Measurements from ENCODE around the gene ALOX5. TPM values are rescaled to one million over a fixed set of nuclear protein-coding genes. Genes with fewer than 3 reads are reported as not detected.

ALOX5 gene
- total and polyA plus RNA-seq, 2 donors, result 25.7 to 52.5 TPM

DNA sequence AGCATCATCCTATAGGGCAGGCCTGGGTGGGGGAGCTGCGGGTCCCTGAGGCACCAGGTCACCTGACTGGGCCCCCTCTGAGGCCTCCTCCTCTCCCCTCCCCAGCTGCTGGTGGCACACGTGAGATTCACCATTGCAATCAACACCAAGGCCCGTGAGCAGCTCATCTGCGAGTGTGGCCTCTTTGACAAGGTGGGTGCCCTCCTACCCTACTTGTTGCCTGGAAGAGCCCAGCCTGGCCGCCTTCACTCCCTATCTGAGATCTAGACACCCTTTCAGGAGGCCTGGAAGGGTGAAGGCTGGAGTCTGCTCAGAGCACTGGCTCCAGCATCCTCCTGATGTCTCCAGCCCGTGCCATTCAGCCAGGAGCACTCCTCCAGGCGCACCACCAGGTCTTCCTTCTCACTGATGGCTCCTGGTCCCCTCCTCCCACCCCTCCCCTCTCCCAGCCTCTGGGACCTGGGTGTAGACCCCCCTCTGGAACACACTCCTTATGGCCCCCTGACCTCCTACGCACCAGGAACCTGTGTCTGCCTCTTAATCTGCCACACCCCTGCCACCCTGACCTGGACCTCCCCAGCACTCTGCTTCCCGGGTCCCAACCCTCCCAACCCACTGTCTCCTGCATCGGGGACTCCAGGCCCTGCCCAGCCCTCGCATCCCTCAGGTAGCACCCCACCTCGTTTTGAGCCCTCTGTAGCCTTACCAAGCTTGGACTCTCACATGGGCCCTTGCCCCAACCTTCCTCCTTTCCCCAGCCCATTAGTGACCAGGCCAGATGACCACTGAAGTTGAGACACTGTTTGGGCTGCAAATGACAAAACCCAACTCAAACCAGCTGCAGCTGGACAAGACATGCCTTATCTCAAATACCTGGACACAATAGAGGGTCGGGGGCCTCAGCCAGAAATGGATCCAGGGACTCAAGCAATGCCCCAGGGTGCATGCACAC lies 67.5 kb downstream of the ALOX5 start:
- 76% methylated on average over 13 of the region's 13 CpGs for WGBS
- H3K4me1 ChIP-seq (ENCODE audit: insufficient read depth), result no peaks in the 10 kb centered on the region
- DNase-seq (ENCODE audit: extremely low spot score), result no peak
- no peak overlapping the region for H3K27ac ChIP-seq (ENCODE audit: low read depth)
- no peaks in the 10 kb centered on the region for H3K36me3 ChIP-seq (ENCODE audit: insufficient read depth)
- no peak overlapping the region for H3K4me3 ChIP-seq (ENCODE audit: low read depth, low read length)

DNA sequence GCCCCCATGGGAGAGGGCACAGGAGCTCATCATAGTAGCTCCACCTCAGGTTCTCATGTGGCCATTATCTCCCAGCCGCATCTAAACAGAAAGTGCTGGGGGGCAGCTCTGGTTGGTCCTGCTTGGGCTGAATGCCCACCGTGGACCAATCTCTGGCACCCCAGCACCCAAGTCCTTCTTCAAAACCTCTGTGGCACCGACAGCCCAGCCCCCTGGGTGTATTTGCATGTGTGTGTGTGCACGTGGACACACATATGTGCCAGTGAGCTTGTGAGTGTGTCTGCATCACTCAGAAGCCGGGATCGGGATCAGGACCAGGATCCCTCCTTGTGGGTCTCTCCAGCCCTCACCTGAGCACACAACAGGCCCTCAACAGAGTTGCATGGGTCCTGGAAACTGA lies 68.2 kb downstream of the ALOX5 start:
- WGBS, result 86% methylated on average over 6 of the region's 6 CpGs
- H3K36me3 ChIP-seq (ENCODE audit: insufficient read depth), result no peaks in the 10 kb centered on the region
- no peak for DNase-seq (ENCODE audit: extremely low spot score)
- H3K4me3 ChIP-seq (ENCODE audit: low read depth, low read length), result no peak overlapping the region
- H3K4me1 ChIP-seq (ENCODE audit: insufficient read depth), result no peaks in the 10 kb centered on the region
- no peak overlapping the region for H3K27ac ChIP-seq (ENCODE audit: low read depth)

DNA sequence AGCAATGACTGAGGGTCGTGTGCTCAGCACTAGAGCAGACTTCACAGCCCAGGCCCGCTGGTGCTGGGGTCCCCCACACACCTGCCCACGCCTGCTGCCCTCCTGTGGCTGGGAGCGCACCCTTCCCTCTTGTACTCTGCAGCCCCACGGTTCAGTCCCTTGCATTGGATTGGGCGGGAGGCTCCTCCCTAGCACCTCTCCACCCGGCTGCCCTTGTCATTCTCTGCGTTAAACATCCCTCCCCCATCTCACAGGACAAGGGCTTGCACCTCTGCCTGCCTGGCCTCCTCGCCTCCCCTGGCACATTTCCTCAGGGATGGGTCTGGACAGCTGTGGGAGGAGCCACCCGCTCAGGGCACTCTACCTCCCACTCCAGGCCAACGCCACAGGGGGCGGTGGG lies 68.6 kb downstream of the ALOX5 start:
- WGBS, result 60% methylated on average over 12 of the region's 12 CpGs
- no peak overlapping the region for H3K27ac ChIP-seq (ENCODE audit: low read depth)
- no peak overlapping the region for H3K4me3 ChIP-seq (ENCODE audit: low read depth, low read length)
- no peaks in the 10 kb centered on the region for H3K4me1 ChIP-seq (ENCODE audit: insufficient read depth)
- H3K36me3 ChIP-seq (ENCODE audit: insufficient read depth), result no peaks in the 10 kb centered on the region
- DNase-seq (ENCODE audit: extremely low spot score), result no peak

DNA sequence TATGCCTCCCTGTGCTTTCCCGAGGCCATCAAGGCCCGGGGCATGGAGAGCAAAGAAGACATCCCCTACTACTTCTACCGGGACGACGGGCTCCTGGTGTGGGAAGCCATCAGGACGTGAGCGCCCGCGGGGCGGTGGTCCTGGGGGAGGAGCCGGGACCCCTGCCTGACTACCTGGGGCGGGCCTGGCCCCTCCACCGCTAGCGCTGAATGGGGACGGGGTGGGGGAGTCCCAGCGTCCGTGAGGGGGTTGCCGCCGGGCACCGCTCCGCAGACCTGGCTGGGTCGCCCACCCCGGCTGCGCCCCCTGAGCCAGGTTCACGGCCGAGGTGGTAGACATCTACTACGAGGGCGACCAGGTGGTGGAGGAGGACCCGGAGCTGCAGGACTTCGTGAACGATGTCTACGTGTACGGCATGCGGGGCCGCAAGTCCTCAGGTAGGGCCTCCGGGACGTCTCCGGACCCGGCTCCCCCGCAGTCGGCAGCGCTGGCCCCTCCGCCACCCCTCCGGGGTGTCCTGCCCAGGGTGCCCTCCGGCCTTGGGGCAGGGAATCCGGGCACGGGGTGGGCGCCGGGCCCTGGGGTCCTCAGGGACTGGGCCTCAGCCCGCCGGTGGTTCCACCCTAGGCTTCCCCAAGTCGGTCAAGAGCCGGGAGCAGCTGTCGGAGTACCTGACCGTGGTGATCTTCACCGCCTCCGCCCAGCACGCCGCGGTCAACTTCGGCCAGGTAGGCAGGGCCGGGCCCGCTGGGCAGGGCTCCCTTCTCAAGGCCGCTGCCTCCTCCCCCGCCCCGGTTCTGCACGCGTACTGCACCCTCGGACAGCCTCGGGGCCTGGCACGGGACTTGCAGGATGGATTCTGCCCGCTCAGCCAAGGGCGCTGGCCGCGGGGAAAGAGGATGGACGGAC lies 69.3 kb downstream of the ALOX5 start:
- 96% methylated on average over 76 of the region's 76 CpGs for WGBS
- no peak for DNase-seq (ENCODE audit: extremely low spot score)
- Histone ChIP-seq H3K36me3 (ENCODE audit: insufficient read depth) (no peaks in the 10 kb centered on the region), H3K27ac (ENCODE audit: low read depth) (no peak overlapping the region), H3K4me3 (ENCODE audit: low read depth, low read length) (no peak overlapping the region), H3K4me1 (ENCODE audit: insufficient read depth) (no peaks in the 10 kb centered on the region)

DNA sequence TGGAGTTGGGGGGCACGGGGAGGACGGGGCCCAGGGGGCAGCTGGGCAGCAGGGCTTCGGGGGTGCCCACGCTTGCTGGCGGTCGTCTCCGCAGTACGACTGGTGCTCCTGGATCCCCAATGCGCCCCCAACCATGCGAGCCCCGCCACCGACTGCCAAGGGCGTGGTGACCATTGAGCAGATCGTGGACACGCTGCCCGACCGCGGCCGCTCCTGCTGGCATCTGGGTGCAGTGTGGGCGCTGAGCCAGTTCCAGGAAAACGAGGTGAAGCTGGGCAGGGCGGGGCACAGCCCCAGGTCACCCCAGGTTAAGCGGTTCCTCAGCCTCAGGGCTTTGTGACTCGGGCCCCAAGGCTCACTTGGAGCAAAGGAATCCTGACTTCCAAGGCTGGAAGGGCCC lies 70.0 kb downstream of the ALOX5 start:
- Histone ChIP-seq H3K36me3 (ENCODE audit: insufficient read depth) (no peaks in the 10 kb centered on the region), H3K4me1 (ENCODE audit: insufficient read depth) (no peaks in the 10 kb centered on the region), H3K27ac (ENCODE audit: low read depth) (no peak overlapping the region), H3K4me3 (ENCODE audit: low read depth, low read length) (no peak overlapping the region)
- WGBS, result 91% methylated on average over 24 of the region's 24 CpGs
- DNase-seq (ENCODE audit: extremely low spot score), result no peak

DNA sequence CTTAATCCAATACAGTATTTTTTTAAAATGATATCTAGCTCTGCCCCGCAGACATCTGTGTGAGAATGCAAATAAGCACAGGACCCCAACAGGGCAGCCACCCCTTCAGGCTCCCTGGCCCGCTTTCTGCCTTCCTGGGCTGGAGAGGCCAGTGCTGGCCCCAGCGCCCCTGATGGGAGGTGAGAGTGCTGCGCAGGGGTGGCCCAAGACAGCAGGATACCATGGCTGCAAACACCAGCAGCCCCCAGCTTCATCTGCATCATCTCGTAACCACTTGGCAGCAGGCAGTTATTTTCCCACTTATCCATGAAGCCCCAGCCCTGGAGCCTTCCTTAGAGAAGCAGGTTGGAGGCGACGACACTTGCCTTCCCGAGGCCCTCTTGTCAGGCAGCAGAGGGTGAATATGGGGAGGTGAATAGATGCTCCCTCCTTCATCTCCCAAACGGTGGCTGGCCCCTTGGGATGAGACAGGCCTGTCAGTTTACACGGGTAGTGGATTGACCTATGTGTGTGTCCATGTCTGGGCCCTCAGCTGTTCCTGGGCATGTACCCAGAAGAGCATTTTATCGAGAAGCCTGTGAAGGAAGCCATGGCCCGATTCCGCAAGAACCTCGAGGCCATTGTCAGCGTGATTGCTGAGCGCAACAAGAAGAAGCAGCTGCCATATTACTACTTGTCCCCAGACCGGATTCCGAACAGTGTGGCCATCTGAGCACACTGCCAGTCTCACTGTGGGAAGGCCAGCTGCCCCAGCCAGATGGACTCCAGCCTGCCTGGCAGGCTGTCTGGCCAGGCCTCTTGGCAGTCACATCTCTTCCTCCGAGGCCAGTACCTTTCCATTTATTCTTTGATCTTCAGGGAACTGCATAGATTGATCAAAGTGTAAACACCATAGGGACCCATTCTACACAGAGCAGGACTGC lies 71.2 kb downstream of the ALOX5 start:
- 79% methylated on average over 19 of the region's 19 CpGs for WGBS
- DNase-seq (ENCODE audit: extremely low spot score), result no peak
- no peaks in the 10 kb centered on the region for H3K36me3 ChIP-seq (ENCODE audit: insufficient read depth)
- no peak overlapping the region for H3K27ac ChIP-seq (ENCODE audit: low read depth)
- H3K4me3 ChIP-seq (ENCODE audit: low read depth, low read length), result no peak overlapping the region
- no peaks in the 10 kb centered on the region for H3K4me1 ChIP-seq (ENCODE audit: insufficient read depth)

DNA sequence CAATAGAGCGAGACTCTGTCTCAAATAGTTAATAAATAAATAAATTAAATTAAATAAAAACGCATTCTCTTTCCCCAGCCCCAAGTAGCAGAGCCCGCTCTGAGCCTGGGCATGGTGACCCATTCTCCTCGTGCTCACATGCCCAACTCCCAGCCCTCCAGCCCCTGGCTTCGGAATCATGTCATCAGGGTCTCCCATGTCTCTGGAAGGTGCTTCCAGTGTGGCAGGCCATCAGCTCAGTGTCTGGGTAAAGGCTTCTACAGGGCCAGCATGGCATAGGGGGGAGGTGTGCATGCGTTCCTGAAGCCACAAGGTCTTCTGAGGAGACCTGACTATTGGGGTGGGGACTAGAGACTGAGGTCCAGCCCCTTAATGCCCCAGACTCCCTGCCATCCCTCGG lies 72.8 kb downstream of the ALOX5 start:
- Histone ChIP-seq H3K4me3 (ENCODE audit: low read depth, low read length) (no peak overlapping the region), H3K27ac (ENCODE audit: low read depth) (no peak overlapping the region), H3K36me3 (ENCODE audit: insufficient read depth) (no peaks in the 10 kb centered on the region), H3K4me1 (ENCODE audit: insufficient read depth) (no peaks in the 10 kb centered on the region)
- no peak for DNase-seq (ENCODE audit: extremely low spot score)
- 93% methylated on average over 7 of the region's 7 CpGs for WGBS

DNA sequence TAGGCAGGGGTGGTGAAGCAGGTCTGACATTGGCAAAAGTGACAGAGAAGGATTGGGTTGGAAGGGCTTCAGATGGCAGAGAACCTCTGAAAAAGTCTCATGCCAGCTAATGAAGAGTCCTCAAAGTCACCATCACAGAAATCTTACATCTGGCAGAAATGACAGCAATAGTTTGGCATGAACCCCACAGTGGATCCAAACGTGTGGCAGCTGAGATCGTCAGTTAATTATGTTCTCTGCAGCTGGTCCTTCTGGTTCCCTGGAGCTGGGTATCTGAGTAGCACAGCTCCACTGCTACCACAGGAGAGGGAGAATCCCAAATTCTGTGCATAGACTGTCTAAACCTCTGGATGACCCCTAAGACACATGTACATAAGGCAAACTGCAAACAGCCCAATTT lies 73.4 kb downstream of the ALOX5 start:
- H3K27ac ChIP-seq (ENCODE audit: low read depth), result no peak overlapping the region
- H3K36me3 ChIP-seq (ENCODE audit: insufficient read depth), result no peaks in the 10 kb centered on the region
- DNase-seq (ENCODE audit: extremely low spot score), result no peak
- H3K4me1 ChIP-seq (ENCODE audit: insufficient read depth), result no peaks in the 10 kb centered on the region
- no peak overlapping the region for H3K4me3 ChIP-seq (ENCODE audit: low read depth, low read length)
- WGBS, result 56% methylated on average over 2 of the region's 2 CpGs

DNA sequence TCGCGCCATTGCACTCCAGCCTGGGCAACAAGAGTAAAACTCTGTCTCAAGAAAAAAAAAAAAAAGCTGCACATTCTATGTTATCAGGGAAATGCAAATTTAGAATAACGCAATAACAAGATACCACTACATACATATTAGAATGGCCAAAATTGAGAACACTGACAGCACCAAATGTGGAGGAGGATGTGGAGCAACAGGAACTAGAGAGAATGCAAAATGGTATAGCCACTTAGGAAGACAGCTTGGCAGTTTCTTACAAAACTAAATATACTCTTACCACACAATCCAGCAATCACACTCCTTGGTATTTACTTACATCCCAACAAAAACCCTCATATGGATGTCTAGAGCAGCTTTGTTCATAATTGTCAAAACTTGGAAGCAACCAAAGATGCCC lies 76.8 kb downstream of the ALOX5 start:
- Histone ChIP-seq H3K4me3 (ENCODE audit: low read depth, low read length) (no peak overlapping the region), H3K27ac (ENCODE audit: low read depth) (no peak overlapping the region), H3K4me1 (ENCODE audit: insufficient read depth) (no peaks in the 10 kb centered on the region), H3K36me3 (ENCODE audit: insufficient read depth) (no peaks in the 10 kb centered on the region)
- WGBS, result 97% methylated on average over 3 of the region's 3 CpGs
- DNase-seq (ENCODE audit: extremely low spot score), result no peak

DNA sequence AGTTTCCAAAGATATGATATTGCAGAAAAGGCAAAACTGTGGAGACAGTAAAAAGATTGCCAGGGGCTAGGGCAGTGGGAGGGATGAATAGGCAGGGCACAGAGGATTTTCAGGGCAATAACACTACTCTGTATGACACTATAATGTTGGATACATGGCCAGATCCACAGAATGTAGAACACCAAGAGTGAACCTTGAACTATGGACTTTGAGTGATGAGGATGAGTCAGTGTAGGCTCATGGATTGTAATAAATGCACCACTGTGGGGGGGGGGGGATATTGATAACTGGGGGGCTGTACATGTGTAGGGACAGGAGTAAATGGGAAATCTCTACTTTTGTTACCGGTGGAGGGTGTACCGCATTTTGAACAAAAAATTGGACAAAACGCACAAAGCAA lies 77.4 kb downstream of the ALOX5 start:
- DNase-seq (ENCODE audit: extremely low spot score), result no peak
- no peak overlapping the region for H3K27ac ChIP-seq (ENCODE audit: low read depth)
- H3K4me1 ChIP-seq (ENCODE audit: insufficient read depth), result no peaks in the 10 kb centered on the region
- H3K36me3 ChIP-seq (ENCODE audit: insufficient read depth), result no peaks in the 10 kb centered on the region
- no peak overlapping the region for H3K4me3 ChIP-seq (ENCODE audit: low read depth, low read length)
- WGBS, result 97% methylated on average over 3 of the region's 3 CpGs

DNA sequence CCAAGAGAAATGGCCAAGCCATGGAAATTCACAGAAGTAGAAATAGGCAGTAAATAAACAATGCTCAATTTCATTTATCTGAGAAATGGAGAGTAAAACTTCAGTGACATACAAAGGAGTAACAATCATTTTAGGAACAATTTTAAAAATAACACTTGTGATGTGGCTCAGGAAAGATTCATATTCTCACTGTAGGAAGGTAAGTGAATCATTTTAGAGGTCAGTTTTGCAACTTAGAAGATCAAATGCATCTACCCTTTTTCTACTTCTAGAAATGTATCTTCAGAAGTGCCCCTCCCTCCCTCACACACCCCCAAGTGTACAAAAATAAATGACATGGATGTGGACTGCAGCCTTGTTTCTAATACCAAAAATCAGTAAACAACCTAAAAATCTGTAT lies 78.3 kb downstream of the ALOX5 start:
- DNase-seq (ENCODE audit: extremely low spot score), result no peak
- H3K27ac ChIP-seq (ENCODE audit: low read depth), result no peak overlapping the region
- no peaks in the 10 kb centered on the region for H3K4me1 ChIP-seq (ENCODE audit: insufficient read depth)
- H3K4me3 ChIP-seq (ENCODE audit: low read depth, low read length), result no peak overlapping the region
- no peaks in the 10 kb centered on the region for H3K36me3 ChIP-seq (ENCODE audit: insufficient read depth)

DNA sequence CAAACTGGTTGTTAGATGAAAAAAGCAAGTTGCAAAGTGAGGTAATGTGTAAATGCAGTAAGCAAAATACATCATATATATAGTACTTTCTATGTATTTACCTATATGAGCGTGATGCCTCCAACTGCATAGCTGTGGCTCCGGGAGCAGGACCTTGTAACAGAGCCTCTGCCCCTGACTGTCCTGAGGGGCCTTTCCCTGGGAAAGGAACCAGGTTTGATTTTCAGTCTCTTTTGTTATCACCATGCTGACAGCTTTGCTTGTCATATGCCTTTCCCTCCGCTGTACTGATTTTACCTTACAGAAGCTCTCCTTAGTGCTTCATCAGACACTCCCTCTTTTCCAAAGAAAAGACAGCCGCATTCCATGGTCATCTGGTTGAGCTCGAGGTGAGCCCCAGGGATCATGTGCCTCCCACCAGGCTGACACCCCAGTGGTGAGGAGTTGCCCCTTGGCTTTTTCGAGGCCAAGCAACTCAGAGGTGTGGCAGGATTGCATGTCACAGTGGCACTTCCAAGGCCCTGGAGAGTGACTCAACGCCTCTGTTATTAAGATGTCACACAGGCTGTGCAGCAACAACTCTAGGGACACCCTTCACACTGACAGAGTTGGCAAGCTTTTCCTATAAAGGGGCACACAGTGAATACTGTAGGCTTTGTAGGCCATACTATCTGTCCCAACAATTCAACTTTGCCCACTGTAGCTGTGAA lies 78.9 kb downstream of the ALOX5 start:
- 79% methylated on average over 7 of the region's 7 CpGs for WGBS
- Histone ChIP-seq H3K4me1 (ENCODE audit: insufficient read depth) (no peaks in the 10 kb centered on the region), H3K36me3 (ENCODE audit: insufficient read depth) (no peaks in the 10 kb centered on the region), H3K4me3 (ENCODE audit: low read depth, low read length) (no peak overlapping the region), H3K27ac (ENCODE audit: low read depth) (no peak overlapping the region)
- no peak for DNase-seq (ENCODE audit: extremely low spot score)

Measured in urinary bladder (tissue), 4 donors.